ENCODE data around the gene ATRX.
"Not testable (repeated sequence)": the region's sequence is repeated elsewhere in the genome, so short reads cannot be mapped to it uniquely, and the experiment has no call there.

ATRX gene

GRCh38 chrX:77785486-77786364, at the start of gene ATRX:
TSS of gene ATRX (minus strand) at chrX:77786216. CDS start at chrX:77786001, 215 bp downstream.
- DNase-seq, result peak; percentile 88

- DNase-seq, result not testable (repeated sequence)
These were observed 45.5 kb upstream of the ATRX start for GRCh38 chrX:77831544-77831943.

- DNase-seq, result not testable (repeated sequence)
These were observed 36.0 kb upstream of the ATRX start for GRCh38 chrX:77821989-77822388.

GRCh38 chrX:77820091-77820727, 34.2 kb upstream of the ATRX start:
- no peak for DNase-seq

- no peak for DNase-seq
These were observed 28.2 kb upstream of the ATRX start for GRCh38 chrX:77814210-77814609.

GRCh38 chrX:77802201-77802600, 16.2 kb upstream of the ATRX start:
- no peak for DNase-seq

GRCh38 chrX:77795124-77795523, 9.1 kb upstream of the ATRX start:
- DNase-seq, result no peak

GRCh38 chrX:77793946-77794345, 7.9 kb upstream of the ATRX start:
- no peak for DNase-seq

GRCh38 chrX:77788050-77788449, 2.0 kb upstream of the ATRX start:
- peak; percentile 78 for DNase-seq

- no peak for DNase-seq
These were observed 307 bp upstream of the ATRX start for GRCh38 chrX:77786365-77786680.

- no peak for DNase-seq
These were observed 6.3 kb downstream of the ATRX start for GRCh38 chrX:77779695-77780094.

GRCh38 chrX:77776659-77777058, 9.4 kb downstream of the ATRX start:
- DNase-seq, result no peak

GRCh38 chrX:77771601-77772000, 14.4 kb downstream of the ATRX start:
- no peak for DNase-seq

GRCh38 chrX:77768787-77769186, 17.2 kb downstream of the ATRX start:
- DNase-seq, result peak; percentile 17

- not testable (repeated sequence) for DNase-seq
These were observed 19.8 kb downstream of the ATRX start for GRCh38 chrX:77766212-77766611.

- DNase-seq, result no peak
These were observed 30.5 kb downstream of the ATRX start for GRCh38 chrX:77755561-77755960.

GRCh38 chrX:77753942-77754341, 32.1 kb downstream of the ATRX start:
- DNase-seq, result not testable (repeated sequence)

- DNase-seq, result no peak
These were observed 36.3 kb downstream of the ATRX start for GRCh38 chrX:77749695-77750094.

- DNase-seq, result no peak
These were observed 42.3 kb downstream of the ATRX start for GRCh38 chrX:77743720-77744119.

- no peak for DNase-seq
These were observed 43.1 kb downstream of the ATRX start for GRCh38 chrX:77742788-77743476.

- no peak for DNase-seq
These were observed 45.6 kb downstream of the ATRX start for GRCh38 chrX:77740376-77740905.

GRCh38 chrX:77733342-77733741, 52.7 kb downstream of the ATRX start:
- DNase-seq, result no peak

- DNase-seq, result no peak
These were observed 54.1 kb downstream of the ATRX start for GRCh38 chrX:77731821-77732419.
